Activated CD8-positive, alpha-beta T cell treated with anti-CD3 and anti-CD28 coated beads for 36 hours (primary cell): ENCODE results near the gene SLC7A6OS. TPM values are rescaled to one million over a fixed set of nuclear protein-coding genes. Genes with fewer than 3 reads are reported as not detected.

Experiments used
- ATAC-seq: fragments of 200-7000 bp; cut with Tn5 transposase; one replicate; pipeline ENCODE4 v1.10.0; 2021; ENCODE audit warnings: mild to moderate bottlenecking, moderate library complexity
- CTCF ChIA-PET: fragments of 350-600 bp; sonication (Branson Sonifier 250); formaldehyde crosslinking; loops from one replicate; lab custom pipeline; 2021; ENCODE audit warnings: antibody characterized with exemption; lab: Charles Lee
- POLR2A ChIA-PET: fragments of 350-600 bp; sonication (Branson Sonifier 250); formaldehyde crosslinking; loops from one replicate; lab custom pipeline; 2021; ENCODE audit warnings: antibody characterized with exemption; lab: Charles Lee
- DNase-seq: peaks from one replicate; pipeline ENCODE4 v3.0.0-alpha.2; 2020
- H3K27ac Mint-ChIP-seq: one replicate; pipeline ENCODE4 v1.8.0; 2021; ENCODE audit warnings: mild to moderate bottlenecking, mixed read lengths
- H3K27me3 Mint-ChIP-seq: one replicate; pipeline ENCODE4 v1.8.0; 2021; ENCODE audit warnings: mixed read lengths
- H3K36me3 Mint-ChIP-seq: one replicate; pipeline ENCODE4 v1.8.0; 2021; ENCODE audit warnings: low read depth, mixed read lengths
- H3K4me1 Mint-ChIP-seq: one replicate; pipeline ENCODE4 v1.8.0; 2021; ENCODE audit warnings: low read depth, mixed read lengths
- H3K4me3 Mint-ChIP-seq: one replicate; pipeline ENCODE4 v1.8.0; 2021; ENCODE audit warnings: mild to moderate bottlenecking, moderate library complexity, mixed read lengths
- H3K9me3 Mint-ChIP-seq: one replicate; pipeline ENCODE4 v1.8.0; 2021; ENCODE audit warnings: mixed read lengths
- CTCF ChIP-seq: fragments of 200-600 bp; IDR thresholded peaks from one replicate; pipeline ENCODE4 v1.8.0; 2022; ENCODE audit warnings: antibody characterized with exemption, mild to moderate bottlenecking
- intact Hi-C: fragments of 100-400 bp; cut with micrococcal nuclease; formaldehyde crosslinking; loops from one replicate; pipeline ENCODE4 v1.10.0; 2022
- total RNA-seq, 2 experiments: library from RNA; stranded (reverse); gene quantifications; one replicate each; pipeline ENCODE4 v1.2.3, GENCODE V29; 2021

Gene SLC7A6OS
- total RNA-seq, 2 experiments from 2014 or later: 20.2 to 23.1 TPM

- CTCF ChIA-PET: interaction anchor here (1.3 to 8.5 kb wide), 3 partner anchors 11 to 55 kb away, joined by 6 to 97 read pairs (median 43); partner anchors contain the start of gene SLC7A6
- Mint-ChIP-seq H3K9me3 (no peaks in the 10 kb centered on the region), H3K36me3 (peaks cover 57% of the 10 kb centered on the region), H3K4me3 (no peak overlapping the region), H3K4me1 (peaks cover 78% of the 10 kb centered on the region), H3K27ac (peak overlapping the region; percentile 96), H3K27me3 (no peaks in the 10 kb centered on the region)
- POLR2A ChIA-PET: interaction anchor here (0.7 to 5.9 kb wide), 9 partner anchors 10 to 255 kb away, joined by 3 to 42 read pairs (median 4); partner anchors contain the start of genes PRMT7, SLC7A6 and SLC7A6OS
- intact Hi-C loops: no loop called here
- ATAC-seq: no peak
- no peak for TF ChIP-seq CTCF
- no peak for DNase-seq
Measured at GRCh38 chr16:68273896-68274295, 36.9 kb downstream of the SLC7A6OS start.

GRCh38 chr16:68273459-68273858 lies 37.3 kb downstream of the SLC7A6OS start:
- Mint-ChIP-seq H3K4me3 (peak overlapping the region; percentile 53), H3K27ac (peak overlapping the region; percentile 96), H3K4me1 (peaks cover 79% of the 10 kb centered on the region), H3K27me3 (no peaks in the 10 kb centered on the region), H3K9me3 (no peaks in the 10 kb centered on the region), H3K36me3 (peaks cover 58% of the 10 kb centered on the region)
- DNase-seq: no peak
- ChIA-PET CTCF (interaction anchor here (0.9 to 8.5 kb wide), 4 partner anchors 11 to 55 kb away, joined by 6 to 97 read pairs (median 37); partner anchors contain the start of gene SLC7A6), POLR2A (interaction anchor here (0.8 to 5.9 kb wide), 7 partner anchors 9 to 37 kb away, joined by 3 to 42 read pairs (median 4); partner anchors contain the start of genes PRMT7, SLC7A6 and SLC7A6OS)
- ATAC-seq: no peak
- no peak for TF ChIP-seq CTCF
- intact Hi-C loops: no loop called here

GRCh38 chr16:68272507-68273209 lies 38.1 kb downstream of the SLC7A6OS start:
- Mint-ChIP-seq H3K27me3 (no peaks in the 10 kb centered on the region), H3K9me3 (no peaks in the 10 kb centered on the region), H3K4me1 (peaks cover 88% of the 10 kb centered on the region), H3K4me3 (peak overlapping the region; percentile 53), H3K27ac (peak overlapping the region; percentile 96), H3K36me3 (peaks cover 65% of the 10 kb centered on the region)
- ChIA-PET CTCF (interaction anchor here (0.6 to 8.5 kb wide), 5 partner anchors 11 to 56 kb away, joined by 3 to 97 read pairs (median 31); partner anchors contain the start of gene SLC7A6), POLR2A (interaction anchor here (0.6 to 5.9 kb wide), 11 partner anchors 9 to 56 kb away, joined by 3 to 42 read pairs (median 4); partner anchors contain the start of genes PRMT7, SLC7A6 and SLC7A6OS)
- no peak for TF ChIP-seq CTCF
- intact Hi-C loops: no loop called here
- DNase-seq: peak; percentile 49
- ATAC-seq: peak; percentile 2

- ChIA-PET CTCF (interaction anchor here (4.1 to 8.5 kb wide), 3 partner anchors 8 to 58 kb away, joined by 21 to 97 read pairs (median 31); partner anchors contain the start of gene SLC7A6), POLR2A (interaction anchor here (2.5 to 3.5 kb wide), 2 partner anchors 14 to 18 kb away, joined by 7 to 24 read pairs; no protein-coding TSS in a partner anchor)
- Mint-ChIP-seq H3K9me3 (no peaks in the 10 kb centered on the region), H3K4me3 (peak overlapping the region; percentile 36), H3K27ac (peak overlapping the region; percentile 91), H3K4me1 (peaks cover 84% of the 10 kb centered on the region), H3K27me3 (no peaks in the 10 kb centered on the region), H3K36me3 (peaks cover 60% of the 10 kb centered on the region)
- ATAC-seq: peak; percentile 49
- no peak for DNase-seq
- no peak for TF ChIP-seq CTCF
- intact Hi-C loops: loop anchor here (2.0 kb wide), 1 partner anchor 14 kb away; no protein-coding TSS in a partner anchor
Measured at GRCh38 chr16:68270353-68270752, 40.4 kb downstream of the SLC7A6OS start.
